Stimulated activated CD4-positive, alpha-beta T cell treated with anti-CD3 and anti-CD28 coated beads, Interleukin-4, amount 100 ng/mL, for 24 hours (primary cell): ENCODE measurements around the gene ZG16B.

Experiments used
- DNase-seq: peaks from one replicate; pipeline ENCODE4 v3.0.0-alpha.2; 2020

Gene ZG16B

GRCh38 chr16:2808181-2808580 is 21.9 kb upstream of the ZG16B start:
- no peak for DNase-seq

GRCh38 chr16:2809149-2809760 is 20.8 kb upstream of the ZG16B start:
- no peak for DNase-seq

GRCh38 chr16:2810651-2811050 is 19.5 kb upstream of the ZG16B start:
- DNase-seq, result no peak

- DNase-seq, result no peak
Observed at GRCh38 chr16:2811703-2812471, 18.2 kb upstream of the ZG16B start.

- no peak for DNase-seq
Observed at GRCh38 chr16:2813771-2814221, 16.3 kb upstream of the ZG16B start.

- DNase-seq, result no peak
Observed at GRCh38 chr16:2814551-2815298, 15.4 kb upstream of the ZG16B start.

GRCh38 chr16:2815299-2815771 is 14.8 kb upstream of the ZG16B start:
- DNase-seq, result no peak

GRCh38 chr16:2816751-2817339 is 13.3 kb upstream of the ZG16B start, which contains the start of gene PRSS21:
PRSS21 (plus strand) TSS chr16:2817237; CDS start chr16:2817269, 32 bp downstream.
- DNase-seq, result peak; percentile 22

- no peak for DNase-seq
Observed at GRCh38 chr16:2817340-2818271, 12.5 kb upstream of the ZG16B start.

- DNase-seq, result no peak
Observed at GRCh38 chr16:2818272-2818876, 11.7 kb upstream of the ZG16B start.

- no peak for DNase-seq
Observed at GRCh38 chr16:2819179-2819938, 10.7 kb upstream of the ZG16B start.

- no peak for DNase-seq
Observed at GRCh38 chr16:2819939-2820835, 9.9 kb upstream of the ZG16B start.

- no peak for DNase-seq
Observed at GRCh38 chr16:2820836-2821486, 9.1 kb upstream of the ZG16B start.

GRCh38 chr16:2821487-2822157 is 8.5 kb upstream of the ZG16B start:
- no peak for DNase-seq

GRCh38 chr16:2822158-2822495 is 8.0 kb upstream of the ZG16B start:
- no peak for DNase-seq

- DNase-seq, result no peak
Observed at GRCh38 chr16:2822496-2822895, 7.6 kb upstream of the ZG16B start.

GRCh38 chr16:2824626-2825025 is 5.5 kb upstream of the ZG16B start:
- DNase-seq, result no peak

- DNase-seq, result no peak
Observed at GRCh38 chr16:2825049-2825742, 4.9 kb upstream of the ZG16B start.
